HG03097 (cell line): ENCODE measurements around the gene LATS2.

ENCODE experiments used
- ATAC-seq: cut with Tn5 transposase; IDR thresholded peaks from one replicate; pipeline ENCODE4 v1.9.1; 2021; ENCODE audit not compliant: unreplicated experiment, low FRiP score

LATS2 gene

DNA sequence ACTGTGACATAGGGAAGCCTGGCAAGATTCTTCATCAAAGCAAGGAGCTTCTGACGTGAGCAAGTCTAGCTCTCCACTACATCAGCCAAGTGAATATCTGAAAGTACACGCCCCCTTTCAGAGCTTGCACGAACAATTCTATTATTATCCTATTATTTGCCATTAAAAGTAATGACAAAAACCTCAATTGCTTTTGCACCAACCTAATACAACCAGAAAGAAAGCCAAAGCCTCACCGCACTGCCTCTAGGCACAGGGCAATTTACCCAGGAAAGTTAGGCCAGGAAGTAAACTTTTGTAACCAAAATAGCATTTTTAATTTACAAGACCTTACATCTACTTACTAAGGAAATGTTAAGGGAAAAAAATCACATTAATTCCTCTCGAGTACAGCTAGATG lies 41.2 kb downstream of the LATS2 start:
- no peak for ATAC-seq

DNA sequence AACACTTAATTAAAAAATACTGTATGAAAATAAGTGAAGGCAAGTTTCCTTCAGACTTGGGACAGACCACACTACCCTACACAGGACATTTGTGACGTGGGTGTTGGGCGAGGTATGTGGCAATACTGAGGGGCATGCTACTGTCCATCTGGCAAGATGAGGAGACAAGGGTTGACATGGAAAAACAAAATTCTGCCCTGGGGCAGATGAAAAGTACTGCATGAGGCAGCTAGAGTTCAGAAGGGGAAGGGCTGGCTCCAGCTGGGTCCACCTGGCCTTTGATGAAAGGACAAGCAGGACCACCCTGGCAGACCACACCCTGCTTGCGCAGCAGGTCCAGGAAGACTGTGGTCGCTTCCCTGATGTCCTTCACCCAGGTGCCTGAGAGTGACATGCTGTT lies 43.2 kb downstream of the LATS2 start:
- ATAC-seq, result no peak

GRCh38 chr13:21016487-21016886 lies 44.9 kb downstream of the LATS2 start:
- no peak for ATAC-seq

GRCh38 chr13:21015284-21015683 lies 46.1 kb downstream of the LATS2 start:
- ATAC-seq, result no peak

DNA sequence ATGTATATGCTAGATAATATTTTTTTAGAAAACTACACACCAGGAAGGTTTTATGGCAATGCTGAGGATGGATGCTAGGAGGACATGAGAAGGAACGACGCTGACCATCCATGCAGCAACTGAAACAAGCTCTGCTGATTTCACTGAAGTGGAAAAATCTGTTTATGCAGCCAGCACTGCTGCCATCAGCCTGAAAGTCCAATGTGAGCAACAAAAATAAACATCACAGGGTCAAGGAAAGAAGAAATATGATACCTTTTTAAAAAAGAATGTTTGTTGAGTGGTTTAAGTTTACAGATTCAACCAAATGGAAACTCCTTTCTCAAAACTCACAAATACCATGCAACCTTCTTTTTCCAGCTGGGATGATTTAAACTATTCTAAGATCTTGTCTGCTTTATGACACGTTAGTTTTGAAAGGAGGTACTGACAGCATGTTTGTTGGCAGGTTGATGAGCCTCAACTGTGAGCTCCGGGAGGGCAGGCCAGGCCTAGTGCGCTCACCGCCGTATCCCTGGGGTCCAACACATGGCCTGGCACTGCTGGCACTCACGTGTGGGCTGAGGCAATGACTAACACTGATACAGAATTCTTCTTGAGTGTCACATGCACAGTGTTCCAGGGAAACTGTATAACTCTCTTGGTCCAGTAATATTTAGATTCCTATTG lies 46.8 kb downstream of the LATS2 start:
- no peak for ATAC-seq

DNA sequence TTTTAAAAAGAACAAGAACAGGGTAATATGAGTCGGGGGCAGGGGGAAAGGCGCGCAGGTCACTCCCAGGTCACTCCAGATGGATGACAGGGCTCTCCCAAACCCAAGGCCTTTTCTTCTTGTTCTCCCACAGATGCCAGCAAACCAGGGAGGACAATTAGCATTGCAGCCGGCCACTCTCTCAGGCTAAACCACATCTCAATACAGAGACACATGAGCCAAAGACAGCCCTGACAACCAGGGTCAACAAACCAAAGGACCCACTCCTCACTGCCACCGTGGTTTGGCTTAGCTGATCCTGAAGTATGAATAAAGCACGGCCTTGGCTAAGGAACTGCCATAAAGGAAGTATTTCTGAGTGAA lies 47.3 kb downstream of the LATS2 start:
- ATAC-seq, result no peak

GRCh38 chr13:21013682-21014038 lies 47.7 kb downstream of the LATS2 start:
- ATAC-seq, result no peak

DNA sequence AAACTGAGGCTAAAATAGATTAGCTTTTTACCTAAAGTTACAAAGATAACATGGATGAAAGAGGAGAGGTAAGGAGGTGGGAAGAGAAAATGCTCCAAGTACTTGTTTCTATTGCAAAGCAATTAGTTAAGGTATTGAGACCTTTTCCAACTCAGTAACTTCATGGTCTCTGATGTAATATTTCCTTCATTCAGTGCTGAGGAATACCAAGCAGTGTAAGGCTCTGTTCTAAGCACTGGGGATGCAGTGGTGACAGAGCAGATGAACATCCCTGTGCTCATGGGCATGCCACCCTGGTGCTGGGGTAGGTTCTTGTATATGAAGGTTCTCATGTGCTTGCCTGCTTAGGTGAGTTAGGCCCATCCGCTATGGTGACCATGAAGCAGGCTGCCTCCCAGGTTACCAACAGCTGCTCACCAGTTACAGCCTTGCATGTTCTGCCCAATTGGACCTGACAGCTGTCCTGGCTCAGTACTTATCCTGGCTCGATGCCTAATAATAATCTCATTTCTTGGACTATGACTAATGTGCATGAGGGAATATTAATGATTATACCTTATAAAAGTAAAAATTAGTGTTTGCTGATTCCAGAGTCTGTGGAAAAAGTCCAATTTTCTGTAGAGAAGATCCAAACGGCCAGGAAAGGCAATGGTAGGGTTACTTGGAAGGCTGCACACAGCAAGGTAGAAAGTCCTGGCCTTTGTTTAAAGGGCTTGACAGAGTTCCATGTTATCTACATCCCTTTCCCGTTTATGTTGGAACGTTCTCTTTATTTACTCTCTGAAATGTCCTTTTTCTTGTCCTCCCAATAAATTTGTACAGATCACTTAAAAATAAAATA lies 48.3 kb downstream of the LATS2 start:
- ATAC-seq, result no peak

GRCh38 chr13:21012211-21012610 lies 49.2 kb downstream of the LATS2 start:
- no peak for ATAC-seq

GRCh38 chr13:21011378-21011777 lies 50.0 kb downstream of the LATS2 start:
- no peak for ATAC-seq

DNA sequence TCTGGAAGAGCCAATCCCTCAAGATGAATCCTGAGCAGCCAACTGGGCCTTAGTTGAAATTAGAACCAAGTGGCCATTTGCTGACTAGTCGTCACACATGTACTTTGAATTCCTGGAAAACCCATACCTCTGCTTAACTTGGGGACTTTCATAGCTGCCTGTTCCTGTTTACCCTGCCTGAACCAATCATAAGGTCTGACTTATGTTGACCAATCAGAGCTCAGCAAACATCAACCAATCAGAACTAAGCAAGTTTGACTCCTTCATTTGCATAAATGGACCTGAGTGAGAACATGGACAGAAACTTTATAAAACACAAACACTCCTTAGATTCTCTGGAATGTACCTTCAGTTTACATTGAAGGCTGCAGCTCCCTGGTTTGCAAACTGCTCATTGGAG lies 50.8 kb downstream of the LATS2 start:
- ATAC-seq, result no peak

GRCh38 chr13:21009036-21009435 lies 52.4 kb downstream of the LATS2 start:
- ATAC-seq, result no peak

- ATAC-seq, result no peak
Measured at GRCh38 chr13:21008026-21008425, 53.4 kb downstream of the LATS2 start.

- ATAC-seq, result no peak
Measured at GRCh38 chr13:21006141-21007005, 55.0 kb downstream of the LATS2 start.

GRCh38 chr13:21005193-21005592 lies 56.2 kb downstream of the LATS2 start:
- no peak for ATAC-seq

DNA sequence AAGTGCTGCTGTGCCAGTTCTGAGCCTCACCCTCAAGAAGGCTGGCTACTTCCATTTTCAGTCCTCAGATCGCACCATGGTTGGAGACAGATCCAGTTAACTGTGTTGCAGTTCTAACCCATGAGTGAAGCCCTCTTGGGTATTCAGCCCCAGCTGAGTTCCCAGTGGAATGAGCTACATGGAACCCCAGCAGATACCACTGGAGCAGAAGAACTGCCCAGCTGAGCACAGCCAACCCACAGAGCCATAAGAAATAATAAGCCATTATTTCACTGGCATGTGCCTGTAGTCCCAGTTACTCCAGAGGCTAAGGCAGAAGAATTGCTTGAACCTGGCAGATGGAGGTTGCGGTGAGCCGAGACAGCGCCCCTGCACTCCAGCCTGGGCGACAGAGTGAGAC lies 59.9 kb downstream of the LATS2 start:
- ATAC-seq, result no peak

DNA sequence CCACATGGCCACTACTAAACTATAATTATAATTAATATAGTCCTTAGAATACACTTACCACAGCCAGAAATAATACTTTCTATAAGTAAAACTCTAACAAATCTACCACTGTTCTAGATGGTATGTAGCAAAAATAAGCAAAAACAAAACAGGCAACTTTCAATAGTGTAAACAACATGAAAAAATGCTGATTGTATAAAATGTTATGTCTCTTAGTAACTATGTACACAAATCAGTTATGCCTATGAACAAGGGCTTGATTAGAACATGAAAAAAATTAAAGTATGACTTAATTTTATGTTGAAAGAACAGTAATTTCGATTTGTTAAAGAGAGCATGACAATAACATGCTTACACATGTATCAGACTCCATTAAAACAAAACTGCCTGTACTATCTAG lies 60.7 kb downstream of the LATS2 start:
- ATAC-seq, result no peak

- no peak for ATAC-seq
Measured at GRCh38 chr13:20998649-20999415, 62.6 kb downstream of the LATS2 start.

GRCh38 chr13:20997301-20998161 lies 63.9 kb downstream of the LATS2 start:
- no peak for ATAC-seq
